Smooth muscle cell (in vitro differentiated cells): ENCODE data around the gene KCTD1. TPM values are rescaled to one million over a fixed set of nuclear protein-coding genes. Genes with fewer than 3 reads are reported as not detected.

Source experiments
- DNase-seq: peaks from one replicate; lab custom pipeline; 2025; ENCODE audit not compliant: unreplicated experiment; lab: John Stamatoyannopoulos, UW
- H2AFZ ChIP-seq: fragments of 200-600 bp; sonication (generic); 2 replicates; pipeline ENCODE4 v1.6.0; 2016; ENCODE audit warnings: antibody characterized with exemption, low read depth, mild to moderate bottlenecking
- H3F3A ChIP-seq: fragments of 200-600 bp; sonication (generic); 2 replicates; pipeline ENCODE4 v1.6.0; 2017; ENCODE audit warnings: antibody characterized with exemption, low read depth
- H3K27ac ChIP-seq: fragments of 200-600 bp; sonication (generic); 2 replicates; pipeline ENCODE4 v1.5.1; 2016; ENCODE audit warnings: low read depth, mild to moderate bottlenecking
- H3K27me3 ChIP-seq: fragments of 200-600 bp; sonication (generic); 2 replicates; pipeline ENCODE4 v1.6.1; 2016; ENCODE audit warnings: low read depth, mild to moderate bottlenecking
- H3K36me3 ChIP-seq: fragments of 200-600 bp; sonication (generic); 2 replicates; pipeline ENCODE4 v1.5.1; 2016; ENCODE audit warnings: low read depth
- H3K4me1 ChIP-seq: fragments of 200-600 bp; sonication (generic); 2 replicates; pipeline ENCODE4 v1.5.1; 2016; ENCODE audit warnings: low read depth
- H3K4me2 ChIP-seq: fragments of 200-600 bp; sonication (generic); 2 replicates; pipeline ENCODE4 v1.6.0; 2016; ENCODE audit warnings: mild to moderate bottlenecking
- H3K4me3 ChIP-seq: fragments of 200-600 bp; sonication (generic); 2 replicates; pipeline ENCODE4 v1.5.1; 2016; ENCODE audit warnings: mild to moderate bottlenecking
- H3K79me2 ChIP-seq: fragments of 200-600 bp; sonication (generic); 2 replicates; pipeline ENCODE4 v1.6.0; 2016; ENCODE audit warnings: low read depth, mild to moderate bottlenecking
- H3K9ac ChIP-seq: fragments of 200-600 bp; sonication (generic); 2 replicates; pipeline ENCODE4 v1.6.0; 2016; ENCODE audit warnings: low read depth
- H3K9me3 ChIP-seq: fragments of 200-600 bp; sonication (generic); replicated peaks from 2 replicates; pipeline ENCODE4 v1.5.1; 2016; ENCODE audit warnings: low read depth
- H4K20me1 ChIP-seq: fragments of 200-600 bp; sonication (generic); 2 replicates; pipeline ENCODE4 v1.6.0; 2016; ENCODE audit warnings: low read depth
- CTCF ChIP-seq: fragments of 200-600 bp; sonication (generic); IDR thresholded peaks from 2 replicates; pipeline ENCODE4 v1.5.1; 2017; ENCODE audit warnings: borderline replicate concordance, mild to moderate bottlenecking, antibody characterized with exemption; ENCODE audit not compliant: insufficient read depth, poor library complexity, severe bottlenecking
- WGBS: methylation state at CpG from one replicate; pipeline ENCODE4 v1.1.7; 2016; ENCODE audit warnings: low lambda C conversion rate; 5-methylcytosine and 5-hydroxymethylcytosine counted together
- polyA plus RNA-seq: library from polyadenylated mRNA; unstranded; fragments of >200 nt; fragmentation: Nextera tagmentation; extraction: Ambion mirVana; gene quantifications from 2 replicates; pipeline ENCODE4 v1.2.1, GENCODE V29; 2016
- total RNA-seq: library from RNA; depleted of rRNA; stranded (reverse); fragments of >200 nt; gene quantifications from 2 replicates; pipeline ENCODE4 v1.2.3, GENCODE V29; 2014

KCTD1 gene
- total and polyA plus RNA-seq, 2 experiments from 2014 or later: 2.3 to 11.4 TPM

- DNase-seq: no peak
- no peak for TF ChIP-seq CTCF
Observed at GRCh38 chr18:26497866-26498265, 50.5 kb downstream of the KCTD1 start.

GRCh38 chr18:26496528-26496927 lies 51.8 kb downstream of the KCTD1 start:
- Histone ChIP-seq H3K9me3 (no peaks in the 10 kb centered on the region), H3K27me3 (no peaks in the 10 kb centered on the region), H3F3A (no peaks in the 10 kb centered on the region), H3K4me1 (no peaks in the 10 kb centered on the region), H3K4me2 (no peak overlapping the region), H3K4me3 (no peak overlapping the region), H3K79me2 (no peaks in the 10 kb centered on the region), H3K9ac (no peak overlapping the region), H3K36me3 (no peaks in the 10 kb centered on the region), H4K20me1 (no peaks in the 10 kb centered on the region), H3K27ac (no peak overlapping the region), H2AFZ (no peak overlapping the region)
- no peak for DNase-seq
- no peak for TF ChIP-seq CTCF
- WGBS: 88% methylated on average over 1 of the region's 1 CpG

More at GRCh38 chr18:26497866-26498265, 50.5 kb downstream of the KCTD1 start:
- H3K4me1 ChIP-seq: no peaks in the 10 kb centered on the region
- H3K4me3 ChIP-seq: no peak overlapping the region
- H3K9ac ChIP-seq: no peak overlapping the region
- no peaks in the 10 kb centered on the region for H3K9me3 ChIP-seq
- H3K79me2 ChIP-seq: no peaks in the 10 kb centered on the region
- no peaks in the 10 kb centered on the region for H3F3A ChIP-seq
- no peaks in the 10 kb centered on the region for H3K36me3 ChIP-seq
- H4K20me1 ChIP-seq: no peaks in the 10 kb centered on the region
- H3K4me2 ChIP-seq: no peak overlapping the region
- H3K27ac ChIP-seq: no peak overlapping the region
- WGBS: 80% methylated on average over 4 of the region's 4 CpGs
- no peaks in the 10 kb centered on the region for H3K27me3 ChIP-seq
- no peak overlapping the region for H2AFZ ChIP-seq

GRCh38 chr18:26495287-26495686 lies 53.1 kb downstream of the KCTD1 start:
- Histone ChIP-seq H3K36me3 (no peaks in the 10 kb centered on the region), H3K4me2 (no peak overlapping the region), H3K79me2 (no peaks in the 10 kb centered on the region), H3K27me3 (no peaks in the 10 kb centered on the region), H3K27ac (no peak overlapping the region), H3F3A (no peaks in the 10 kb centered on the region), H3K4me3 (no peak overlapping the region), H4K20me1 (no peaks in the 10 kb centered on the region), H2AFZ (no peak overlapping the region), H3K4me1 (no peaks in the 10 kb centered on the region), H3K9ac (no peak overlapping the region), H3K9me3 (no peaks in the 10 kb centered on the region)
- WGBS: 94% methylated on average over 5 of the region's 5 CpGs
- TF ChIP-seq CTCF: no peak
- DNase-seq: no peak

GRCh38 chr18:26493021-26493420 lies 55.3 kb downstream of the KCTD1 start:
- H3K9ac ChIP-seq: no peak overlapping the region
- H3K27ac ChIP-seq: no peak overlapping the region
- DNase-seq: no peak
- H3K4me2 ChIP-seq: no peak overlapping the region
- no peak for TF ChIP-seq CTCF
- H4K20me1 ChIP-seq: no peaks in the 10 kb centered on the region
- H2AFZ ChIP-seq: no peak overlapping the region
- H3K79me2 ChIP-seq: no peaks in the 10 kb centered on the region
- H3K4me3 ChIP-seq: no peak overlapping the region
- no peaks in the 10 kb centered on the region for H3K36me3 ChIP-seq
- no peaks in the 10 kb centered on the region for H3K27me3 ChIP-seq
- no peaks in the 10 kb centered on the region for H3F3A ChIP-seq
- no peaks in the 10 kb centered on the region for H3K9me3 ChIP-seq
- 84% methylated on average over 3 of the region's 3 CpGs for WGBS
- H3K4me1 ChIP-seq: no peaks in the 10 kb centered on the region
